HepG2 (cell line): ENCODE data around the gene DCAF8. TPM values are rescaled to one million over a fixed set of nuclear protein-coding genes. Genes with fewer than 3 reads are reported as not detected.

ENCODE experiments used
- CCDC6 ChIP-seq: sonication (generic); formaldehyde crosslinking; IDR thresholded peaks from 2 replicates; pipeline ENCODE4 v1.8.1; 2022; ENCODE audit warnings: mild to moderate bottlenecking, missing genetic modification reagents, moderate library complexity
- ELF1 ChIP-seq: sonication (generic); formaldehyde crosslinking; IDR thresholded peaks from 2 replicates; pipeline ENCODE4 v1.4.0; 2020; ENCODE audit warnings: missing genetic modification reagents
- HINFP ChIP-seq: sonication (generic); formaldehyde crosslinking; IDR thresholded peaks from 2 replicates; pipeline ENCODE4 v1.4.0; 2020; ENCODE audit warnings: low read depth, mild to moderate bottlenecking, missing genetic modification reagents
- TAF1 ChIP-seq: sonication (generic); formaldehyde crosslinking; IDR thresholded peaks from 2 replicates; pipeline ENCODE4 v1.4.0; 2020; ENCODE audit warnings: missing genetic modification reagents
- ZNF329 ChIP-seq: sonication (generic); formaldehyde crosslinking; IDR thresholded peaks from 2 replicates; pipeline ENCODE4 v1.9.0; 2021; ENCODE audit warnings: low read depth, mild to moderate bottlenecking, missing genetic modification reagents
- ZNF468 ChIP-seq: sonication (generic); formaldehyde crosslinking; IDR thresholded peaks from 2 replicates; pipeline ENCODE4 v1.8.0; 2022; ENCODE audit warnings: mild to moderate bottlenecking, moderate library complexity, missing genetic modification reagents
- ZNF773 ChIP-seq: sonication (generic); formaldehyde crosslinking; IDR thresholded peaks from 2 replicates; pipeline ENCODE4 v1.4.0; 2020; ENCODE audit warnings: missing genetic modification reagents, borderline replicate concordance
- ZZZ3 ChIP-seq: sonication (generic); formaldehyde crosslinking; IDR thresholded peaks from 2 replicates; pipeline ENCODE4 v1.4.0; 2020; ENCODE audit warnings: missing genetic modification reagents, mild to moderate bottlenecking, borderline replicate concordance
- polyA plus RNA-seq, 8 experiments: library from polyadenylated mRNA; depleted of rRNA in 3 of 8; stranded (reverse) in 7 of 8; unstranded in 1 of 8; fragments of >200 nt; fragmentation: Illumina TruSeq in 4 of 8; extraction: Trizol in 4 of 8; gene quantifications; 2 replicates each; pipeline versions ENCODE4 v1.2.1 to v1.2.3, GENCODE V29; 2011 to 2016; ENCODE audit warnings: low read depth in 4 of 8, missing spikeins in 1 of 8, mixed read lengths in 1 of 8; ENCODE audit not compliant: insufficient read depth in 1 of 8
- total RNA-seq, 5 experiments: library from RNA; depleted of rRNA; stranded (reverse); fragments of >200 nt; fragmentation: Illumina TruSeq; extraction: Trizol; gene quantifications; 2 replicates each; pipeline ENCODE4 v1.2.3, GENCODE V29; 2016; ENCODE audit warnings: low read depth in 1 of 5
- TF ChIP-seq, protein P1 (sequence below): sonication (generic); formaldehyde crosslinking; IDR thresholded peaks from 2 replicates; pipeline ENCODE4 v1.4.0; 2020; ENCODE audit warnings: mild to moderate bottlenecking, missing genetic modification reagents
- TF ChIP-seq, protein P2 (sequence below): sonication (generic); formaldehyde crosslinking; IDR thresholded peaks from 2 replicates; pipeline ENCODE4 v1.4.0; 2020; ENCODE audit warnings: mild to moderate bottlenecking, low read depth, missing genetic modification reagents
- TF ChIP-seq, protein P3 (sequence below): sonication (generic); formaldehyde crosslinking; IDR thresholded peaks from 2 replicates; pipeline ENCODE4 v1.8.0; 2023; ENCODE audit warnings: mild to moderate bottlenecking, missing genetic modification reagents
- TF ChIP-seq, protein P4 (sequence below): sonication (generic); formaldehyde crosslinking; IDR thresholded peaks from 2 replicates; pipeline ENCODE4 v1.4.0; 2020; ENCODE audit warnings: missing genetic modification reagents
- TF ChIP-seq, protein P5 (sequence below): sonication (generic); formaldehyde crosslinking; IDR thresholded peaks from 2 replicates; pipeline ENCODE4 v1.4.0; 2020; ENCODE audit warnings: missing genetic modification reagents, borderline replicate concordance

DCAF8 gene
- total and polyA plus RNA-seq, 2 of the 13 experiments (the other 11 are each of a cell fraction or from before 2014, with no cell fraction given), result 73.4 to 79.8 TPM

DNA sequence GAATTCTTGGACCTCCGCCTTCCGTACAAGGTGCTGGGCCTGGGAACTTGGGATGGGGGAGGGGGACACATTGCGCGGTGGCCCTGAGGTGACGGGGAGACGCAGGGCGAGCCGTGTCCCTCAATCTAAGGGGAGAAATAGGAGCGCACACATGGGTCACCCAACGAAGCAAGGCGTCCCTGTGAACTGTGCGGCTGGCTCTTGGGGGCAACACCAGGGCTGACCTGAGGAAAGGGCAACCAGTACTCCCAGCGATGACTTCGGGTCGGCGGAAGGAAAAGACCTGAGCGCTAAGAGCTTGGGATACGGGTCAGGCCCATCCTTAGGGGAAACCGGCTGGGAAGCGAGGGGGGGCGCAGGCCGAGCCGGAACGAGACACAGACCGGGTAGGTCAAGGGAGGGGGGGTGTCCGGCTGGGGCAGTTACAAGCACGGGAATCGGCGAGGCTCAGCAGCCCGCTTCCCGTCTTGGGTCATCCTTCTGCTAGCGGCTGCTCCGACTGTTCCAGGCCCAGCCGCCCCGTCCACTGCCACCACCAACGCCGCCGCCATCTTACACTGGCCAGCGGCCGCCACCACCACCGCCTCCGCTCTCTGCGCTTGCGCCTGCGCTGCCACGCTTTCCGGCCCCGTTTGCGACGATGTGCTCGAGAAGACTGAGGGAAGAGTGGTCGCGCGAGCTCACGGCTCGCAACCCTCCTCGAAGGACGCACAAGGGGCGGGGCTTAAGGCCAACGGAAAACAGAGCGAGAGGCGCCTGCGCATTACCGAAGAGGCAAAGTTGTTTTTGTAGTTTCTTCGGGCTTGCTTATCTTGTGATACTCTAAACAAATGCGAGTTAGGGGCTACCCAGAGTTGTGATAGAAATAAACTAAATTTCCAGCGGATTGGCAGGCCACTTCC is at the start of gene DCAF8 (continued):
- peak; percentile 87; the same call in 1 of the 2 replicates for TF ChIP-seq ZNF329 (CRISPR knock-in tag)
- no peak for TF ChIP-seq ZNF773 (CRISPR knock-in tag)
- TF ChIP-seq, protein P1, sequence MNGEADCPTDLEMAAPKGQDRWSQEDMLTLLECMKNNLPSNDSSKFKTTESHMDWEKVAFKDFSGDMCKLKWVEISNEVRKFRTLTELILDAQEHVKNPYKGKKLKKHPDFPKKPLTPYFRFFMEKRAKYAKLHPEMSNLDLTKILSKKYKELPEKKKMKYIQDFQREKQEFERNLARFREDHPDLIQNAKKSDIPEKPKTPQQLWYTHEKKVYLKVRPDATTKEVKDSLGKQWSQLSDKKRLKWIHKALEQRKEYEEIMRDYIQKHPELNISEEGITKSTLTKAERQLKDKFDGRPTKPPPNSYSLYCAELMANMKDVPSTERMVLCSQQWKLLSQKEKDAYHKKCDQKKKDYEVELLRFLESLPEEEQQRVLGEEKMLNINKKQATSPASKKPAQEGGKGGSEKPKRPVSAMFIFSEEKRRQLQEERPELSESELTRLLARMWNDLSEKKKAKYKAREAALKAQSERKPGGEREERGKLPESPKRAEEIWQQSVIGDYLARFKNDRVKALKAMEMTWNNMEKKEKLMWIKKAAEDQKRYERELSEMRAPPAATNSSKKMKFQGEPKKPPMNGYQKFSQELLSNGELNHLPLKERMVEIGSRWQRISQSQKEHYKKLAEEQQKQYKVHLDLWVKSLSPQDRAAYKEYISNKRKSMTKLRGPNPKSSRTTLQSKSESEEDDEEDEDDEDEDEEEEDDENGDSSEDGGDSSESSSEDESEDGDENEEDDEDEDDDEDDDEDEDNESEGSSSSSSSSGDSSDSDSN (CRISPR knock-in tag), result peak; percentile 86
- TF ChIP-seq ZZZ3 (CRISPR knock-in tag), result peak; percentile 50; the same call in 1 of the 2 replicates
- TF ChIP-seq, protein P2, sequence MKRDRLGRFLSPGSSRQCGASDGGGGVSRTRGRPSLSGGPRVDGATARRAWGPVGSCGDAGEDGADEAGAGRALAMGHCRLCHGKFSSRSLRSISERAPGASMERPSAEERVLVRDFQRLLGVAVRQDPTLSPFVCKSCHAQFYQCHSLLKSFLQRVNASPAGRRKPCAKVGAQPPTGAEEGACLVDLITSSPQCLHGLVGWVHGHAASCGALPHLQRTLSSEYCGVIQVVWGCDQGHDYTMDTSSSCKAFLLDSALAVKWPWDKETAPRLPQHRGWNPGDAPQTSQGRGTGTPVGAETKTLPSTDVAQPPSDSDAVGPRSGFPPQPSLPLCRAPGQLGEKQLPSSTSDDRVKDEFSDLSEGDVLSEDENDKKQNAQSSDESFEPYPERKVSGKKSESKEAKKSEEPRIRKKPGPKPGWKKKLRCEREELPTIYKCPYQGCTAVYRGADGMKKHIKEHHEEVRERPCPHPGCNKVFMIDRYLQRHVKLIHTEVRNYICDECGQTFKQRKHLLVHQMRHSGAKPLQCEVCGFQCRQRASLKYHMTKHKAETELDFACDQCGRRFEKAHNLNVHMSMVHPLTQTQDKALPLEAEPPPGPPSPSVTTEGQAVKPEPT (CRISPR knock-in tag), result 0 out of 2 replicates have a peak, but pooled peaks have one; percentile 60
- no peak for TF ChIP-seq HINFP
- TF ChIP-seq, protein P3, sequence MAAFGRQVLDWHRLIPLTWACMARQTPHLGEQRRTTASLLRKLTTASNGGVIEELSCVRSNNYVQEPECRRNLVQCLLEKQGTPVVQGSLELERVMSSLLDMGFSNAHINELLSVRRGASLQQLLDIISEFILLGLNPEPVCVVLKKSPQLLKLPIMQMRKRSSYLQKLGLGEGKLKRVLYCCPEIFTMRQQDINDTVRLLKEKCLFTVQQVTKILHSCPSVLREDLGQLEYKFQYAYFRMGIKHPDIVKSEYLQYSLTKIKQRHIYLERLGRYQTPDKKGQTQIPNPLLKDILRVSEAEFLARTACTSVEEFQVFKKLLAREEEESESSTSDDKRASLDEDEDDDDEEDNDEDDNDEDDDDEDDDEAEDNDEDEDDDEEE (CRISPR knock-in tag), result peak; percentile 73; the same call in 1 of the 2 replicates
- peak; percentile 100 for TF ChIP-seq TAF1
- TF ChIP-seq ELF1 (CRISPR knock-in tag), result peak; percentile 66
- TF ChIP-seq, protein P4, sequence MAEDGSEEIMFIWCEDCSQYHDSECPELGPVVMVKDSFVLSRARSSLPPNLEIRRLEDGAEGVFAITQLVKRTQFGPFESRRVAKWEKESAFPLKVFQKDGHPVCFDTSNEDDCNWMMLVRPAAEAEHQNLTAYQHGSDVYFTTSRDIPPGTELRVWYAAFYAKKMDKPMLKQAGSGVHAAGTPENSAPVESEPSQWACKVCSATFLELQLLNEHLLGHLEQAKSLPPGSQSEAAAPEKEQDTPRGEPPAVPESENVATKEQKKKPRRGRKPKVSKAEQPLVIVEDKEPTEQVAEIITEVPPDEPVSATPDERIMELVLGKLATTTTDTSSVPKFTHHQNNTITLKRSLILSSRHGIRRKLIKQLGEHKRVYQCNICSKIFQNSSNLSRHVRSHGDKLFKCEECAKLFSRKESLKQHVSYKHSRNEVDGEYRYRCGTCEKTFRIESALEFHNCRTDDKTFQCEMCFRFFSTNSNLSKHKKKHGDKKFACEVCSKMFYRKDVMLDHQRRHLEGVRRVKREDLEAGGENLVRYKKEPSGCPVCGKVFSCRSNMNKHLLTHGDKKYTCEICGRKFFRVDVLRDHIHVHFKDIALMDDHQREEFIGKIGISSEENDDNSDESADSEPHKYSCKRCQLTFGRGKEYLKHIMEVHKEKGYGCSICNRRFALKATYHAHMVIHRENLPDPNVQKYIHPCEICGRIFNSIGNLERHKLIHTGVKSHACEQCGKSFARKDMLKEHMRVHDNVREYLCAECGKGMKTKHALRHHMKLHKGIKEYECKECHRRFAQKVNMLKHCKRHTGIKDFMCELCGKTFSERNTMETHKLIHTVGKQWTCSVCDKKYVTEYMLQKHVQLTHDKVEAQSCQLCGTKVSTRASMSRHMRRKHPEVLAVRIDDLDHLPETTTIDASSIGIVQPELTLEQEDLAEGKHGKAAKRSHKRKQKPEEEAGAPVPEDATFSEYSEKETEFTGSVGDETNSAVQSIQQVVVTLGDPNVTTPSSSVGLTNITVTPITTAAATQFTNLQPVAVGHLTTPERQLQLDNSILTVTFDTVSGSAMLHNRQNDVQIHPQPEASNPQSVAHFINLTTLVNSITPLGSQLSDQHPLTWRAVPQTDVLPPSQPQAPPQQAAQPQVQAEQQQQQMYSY (CRISPR knock-in tag), result no peak
- TF ChIP-seq CCDC6, result peak; percentile 79; the same call in 1 of the 2 replicates
- TF ChIP-seq, protein P5, sequence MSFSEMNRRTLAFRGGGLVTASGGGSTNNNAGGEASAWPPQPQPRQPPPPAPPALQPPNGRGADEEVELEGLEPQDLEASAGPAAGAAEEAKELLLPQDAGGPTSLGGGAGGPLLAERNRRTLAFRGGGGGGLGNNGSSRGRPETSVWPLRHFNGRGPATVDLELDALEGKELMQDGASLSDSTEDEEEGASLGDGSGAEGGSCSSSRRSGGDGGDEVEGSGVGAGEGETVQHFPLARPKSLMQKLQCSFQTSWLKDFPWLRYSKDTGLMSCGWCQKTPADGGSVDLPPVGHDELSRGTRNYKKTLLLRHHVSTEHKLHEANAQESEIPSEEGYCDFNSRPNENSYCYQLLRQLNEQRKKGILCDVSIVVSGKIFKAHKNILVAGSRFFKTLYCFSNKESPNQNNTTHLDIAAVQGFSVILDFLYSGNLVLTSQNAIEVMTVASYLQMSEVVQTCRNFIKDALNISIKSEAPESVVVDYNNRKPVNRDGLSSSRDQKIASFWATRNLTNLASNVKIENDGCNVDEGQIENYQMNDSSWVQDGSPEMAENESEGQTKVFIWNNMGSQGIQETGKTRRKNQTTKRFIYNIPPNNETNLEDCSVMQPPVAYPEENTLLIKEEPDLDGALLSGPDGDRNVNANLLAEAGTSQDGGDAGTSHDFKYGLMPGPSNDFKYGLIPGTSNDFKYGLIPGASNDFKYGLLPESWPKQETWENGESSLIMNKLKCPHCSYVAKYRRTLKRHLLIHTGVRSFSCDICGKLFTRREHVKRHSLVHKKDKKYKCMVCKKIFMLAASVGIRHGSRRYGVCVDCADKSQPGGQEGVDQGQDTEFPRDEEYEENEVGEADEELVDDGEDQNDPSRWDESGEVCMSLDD, result no peak
- no peak for TF ChIP-seq ZNF468 (CRISPR knock-in tag)
